DND-41 (cell line): ENCODE measurements around the gene RFFL.

Source experiments
- ATAC-seq: fragments of 200-7000 bp; cut with Tn5 transposase; 3 replicates; pipeline ENCODE4 v1.9.1; 2021; ENCODE audit warnings: low read depth; ENCODE audit not compliant: insufficient read depth
- DNase-seq: peaks from one replicate; pipeline ENCODE4 v3.0.0-alpha.2; 2020
- H2AFZ ChIP-seq: 2 replicates; pipeline ENCODE4 v1.6.0; 2012; ENCODE audit warnings: low read depth, low read length
- H3K27ac ChIP-seq: 2 replicates; pipeline ENCODE4 v1.5.1; 2012; ENCODE audit warnings: low read length, inconsistent platforms
- H3K27me3 ChIP-seq: fragments of 200-600 bp; sonication (generic); 2 replicates; pipeline ENCODE4 v1.6.0; 2012; ENCODE audit warnings: low read length, mild to moderate bottlenecking, inconsistent platforms; ENCODE audit not compliant: insufficient read depth, poor library complexity
- H3K36me3 ChIP-seq: 2 replicates; pipeline ENCODE4 v1.5.1; 2012; ENCODE audit warnings: low read length, inconsistent platforms; ENCODE audit not compliant: insufficient read depth
- H3K4me1 ChIP-seq: 2 replicates; pipeline ENCODE4 v1.5.1; 2012; ENCODE audit warnings: mild to moderate bottlenecking, low read length; ENCODE audit not compliant: insufficient read depth
- H3K4me2 ChIP-seq: 2 replicates; pipeline ENCODE4 v1.6.0; 2012; ENCODE audit warnings: mild to moderate bottlenecking, moderate library complexity, low read length, inconsistent platforms; ENCODE audit not compliant: insufficient read depth
- H3K4me3 ChIP-seq, 2 experiments: fragments of 200-600 bp in 1 of 2; shearing (Covaris generic) in 1 of 2; 2 replicates each; pipeline ENCODE4 v1.5.1; 2012 to 2016; ENCODE audit warnings: inconsistent platforms in 2 of 2, low read length in 2 of 2, mild to moderate bottlenecking in 2 of 2, low read depth in 1 of 2, moderate library complexity in 1 of 2
- H3K79me2 ChIP-seq: 2 replicates; pipeline ENCODE4 v1.6.0; 2012; ENCODE audit warnings: low read length, inconsistent platforms; ENCODE audit not compliant: insufficient read depth
- H3K9ac ChIP-seq: 2 replicates; pipeline ENCODE4 v1.6.0; 2012; ENCODE audit warnings: low read depth, mild to moderate bottlenecking, inconsistent platforms, low read length, moderate library complexity
- H3K9me3 ChIP-seq: 2 replicates; pipeline ENCODE4 v1.5.1; 2012; ENCODE audit warnings: low read length, moderate library complexity, mild to moderate bottlenecking, inconsistent platforms; ENCODE audit not compliant: insufficient read depth, severe bottlenecking
- H4K20me1 ChIP-seq: 2 replicates; pipeline ENCODE4 v1.6.0; 2012; ENCODE audit warnings: low read length; ENCODE audit not compliant: insufficient read depth
- EZH2 ChIP-seq: IDR thresholded peaks from 3 replicates; pipeline ENCODE4 v1.6.1; 2012; ENCODE audit warnings: borderline replicate concordance, low read depth, mild to moderate bottlenecking, moderate library complexity, low read length, inconsistent platforms; ENCODE audit not compliant: severe bottlenecking
- TF ChIP-seq, protein P1 (sequence below): IDR thresholded peaks from 2 replicates; pipeline ENCODE4 v1.5.1; 2012; ENCODE audit warnings: borderline replicate concordance, low read length, moderate library complexity, mild to moderate bottlenecking; ENCODE audit not compliant: poor library complexity, severe bottlenecking; ENCODE audit errors: extremely low read depth

RFFL gene

DNA sequence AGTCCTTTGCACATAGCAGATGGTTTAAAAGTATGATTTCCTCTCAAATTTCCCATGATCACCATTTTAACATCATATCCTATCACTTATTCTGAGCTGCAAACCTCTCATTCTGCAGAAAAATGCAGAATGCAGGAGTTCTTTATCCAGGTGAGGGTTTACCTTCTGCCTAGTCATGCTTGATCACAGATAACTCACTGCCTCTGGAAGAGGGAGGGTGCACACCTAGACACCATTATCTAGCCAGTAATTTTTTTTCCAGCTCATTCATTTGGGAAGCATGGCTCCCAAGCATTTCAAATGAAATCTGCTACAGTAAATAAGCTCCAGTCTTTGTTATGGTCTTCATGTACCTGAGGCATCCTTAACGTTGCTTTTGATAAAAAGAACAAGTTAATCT, 38.0 kb downstream of the RFFL start:
- DNase-seq = no peak
- Histone ChIP-seq H3K9ac (no peak overlapping the region), H3K27ac (no peak overlapping the region), H4K20me1 (no peaks in the 10 kb centered on the region), H2AFZ (no peak overlapping the region), H3K9me3 (no peaks in the 10 kb centered on the region), H3K27me3 (no peaks in the 10 kb centered on the region), H3K4me1 (peaks cover 15% of the 10 kb centered on the region), H3K79me2 (no peaks in the 10 kb centered on the region), H3K4me3 (no peak overlapping the region), H3K36me3 (peaks cover 22% of the 10 kb centered on the region), H3K4me2 (no peak overlapping the region)
- TF ChIP-seq EZH2 = no peak
- TF ChIP-seq, protein P1, sequence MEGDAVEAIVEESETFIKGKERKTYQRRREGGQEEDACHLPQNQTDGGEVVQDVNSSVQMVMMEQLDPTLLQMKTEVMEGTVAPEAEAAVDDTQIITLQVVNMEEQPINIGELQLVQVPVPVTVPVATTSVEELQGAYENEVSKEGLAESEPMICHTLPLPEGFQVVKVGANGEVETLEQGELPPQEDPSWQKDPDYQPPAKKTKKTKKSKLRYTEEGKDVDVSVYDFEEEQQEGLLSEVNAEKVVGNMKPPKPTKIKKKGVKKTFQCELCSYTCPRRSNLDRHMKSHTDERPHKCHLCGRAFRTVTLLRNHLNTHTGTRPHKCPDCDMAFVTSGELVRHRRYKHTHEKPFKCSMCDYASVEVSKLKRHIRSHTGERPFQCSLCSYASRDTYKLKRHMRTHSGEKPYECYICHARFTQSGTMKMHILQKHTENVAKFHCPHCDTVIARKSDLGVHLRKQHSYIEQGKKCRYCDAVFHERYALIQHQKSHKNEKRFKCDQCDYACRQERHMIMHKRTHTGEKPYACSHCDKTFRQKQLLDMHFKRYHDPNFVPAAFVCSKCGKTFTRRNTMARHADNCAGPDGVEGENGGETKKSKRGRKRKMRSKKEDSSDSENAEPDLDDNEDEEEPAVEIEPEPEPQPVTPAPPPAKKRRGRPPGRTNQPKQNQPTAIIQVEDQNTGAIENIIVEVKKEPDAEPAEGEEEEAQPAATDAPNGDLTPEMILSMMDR = no peak
- ATAC-seq = no peak

DNA sequence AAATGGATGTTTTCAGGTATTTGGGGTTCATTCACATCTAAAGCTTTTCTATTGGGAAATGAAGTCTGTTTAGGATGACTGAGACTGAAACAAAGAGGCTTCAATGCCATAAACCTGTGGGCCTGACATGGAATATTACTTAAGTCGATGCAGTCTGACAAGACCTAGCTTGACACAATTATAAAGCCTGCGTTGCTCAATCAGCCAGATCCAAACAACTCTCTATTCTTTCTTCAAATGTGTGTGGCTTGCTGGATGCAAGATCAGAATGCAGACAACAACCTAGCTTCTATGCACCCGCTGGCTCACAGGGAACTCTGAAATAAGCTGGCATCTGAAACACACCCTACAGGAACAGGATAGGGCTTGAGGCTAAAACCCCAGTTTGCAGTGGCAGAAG, 40.0 kb downstream of the RFFL start:
- DNase-seq (no peak), ATAC-seq (no peak)
- peaks cover 15% of the 10 kb centered on the region for H3K4me1 ChIP-seq
- H3K9ac ChIP-seq = no peak overlapping the region
- H4K20me1 ChIP-seq = no peaks in the 10 kb centered on the region
- H3K79me2 ChIP-seq = no peaks in the 10 kb centered on the region
- H3K4me2 ChIP-seq = no peak overlapping the region
- peak overlapping the region; percentile 79 for H3K27ac ChIP-seq
- H3K27me3 ChIP-seq = no peaks in the 10 kb centered on the region
- no peak overlapping the region for H2AFZ ChIP-seq
- H3K36me3 ChIP-seq = peaks cover 35% of the 10 kb centered on the region
- H3K9me3 ChIP-seq = no peaks in the 10 kb centered on the region
- no peak for TF ChIP-seq EZH2
- TF ChIP-seq, protein P1 = no peak
- H3K4me3 ChIP-seq = no peak overlapping the region

DNA sequence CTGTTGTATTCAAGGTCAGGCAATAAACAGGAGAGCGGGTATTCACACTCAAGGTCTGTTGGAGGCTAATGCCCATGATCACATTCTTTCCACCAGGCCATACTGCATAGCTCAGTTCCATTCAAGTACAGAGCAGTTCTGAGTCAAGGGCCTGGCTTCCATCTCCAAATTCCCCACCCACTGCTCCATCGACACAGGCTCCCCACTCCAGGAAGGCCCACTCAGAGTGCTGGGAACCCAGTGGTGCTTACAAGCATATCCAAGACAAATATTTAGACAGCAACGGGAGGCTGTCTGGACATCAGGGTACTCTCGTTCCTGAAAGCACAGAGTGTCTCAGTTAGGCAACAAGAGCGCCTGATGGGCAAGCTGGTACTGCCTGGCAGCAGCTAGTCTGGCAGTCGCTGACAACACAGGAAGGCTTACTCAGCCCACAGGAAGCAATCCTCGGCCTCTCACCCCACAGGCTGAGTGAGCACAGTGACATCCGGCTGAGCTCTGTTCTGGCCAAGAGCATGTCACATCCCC, 40.9 kb downstream of the RFFL start:
- Histone ChIP-seq H3K36me3 (peaks cover 42% of the 10 kb centered on the region), H3K9ac (peak overlapping the region; percentile 44), H3K79me2 (no peaks in the 10 kb centered on the region), H3K4me1 (peaks cover 15% of the 10 kb centered on the region), H4K20me1 (no peaks in the 10 kb centered on the region), H3K27ac (peak overlapping the region; percentile 79), H3K27me3 (no peaks in the 10 kb centered on the region), H3K4me3 (peak overlapping the region in 1 of 2 experiments; percentile 47; a peak in 2 of 4 replicates), H3K4me2 (peak overlapping the region; percentile 57), H3K9me3 (no peaks in the 10 kb centered on the region), H2AFZ (peak overlapping the region; percentile 60; the same call in 1 of the 2 replicates)
- ATAC-seq (peak; percentile 100), DNase-seq (peak; percentile 75)
- TF ChIP-seq EZH2 = no peak
- TF ChIP-seq, protein P1 = no peak
